Spleen (tissue), 7 donors: ENCODE measurements around the gene NR2C2.

Source experiments
- CTCF ChIP-seq, 11 experiments: fragments of 200-600 bp in 7 of 11; fragments of 450-650 bp in 4 of 11; sonication (generic) in 4 of 11; IDR thresholded peaks in 8 of 11; conservative IDR thresholded peaks in 3 of 11; 1 replicate in 7 of 11; 2 replicates in 4 of 11; pipeline versions ENCODE4 v1.4.0 to v1.8.0; 2016 to 2021; ENCODE audit warnings: antibody characterized with exemption in 11 of 11, inconsistent platforms in 4 of 11, mild to moderate bottlenecking in 1 of 11
- POLR2A ChIP-seq, 3 donors: fragments of 450-650 bp; IDR thresholded peaks; one replicate each; pipeline ENCODE4 v1.5.1; 2017; ENCODE audit warnings: antibody characterized with exemption in 3 of 3, mild to moderate bottlenecking in 1 of 3
- donor health status: DM: no; HTN: no; CAD: no; lungs with moderate emphysema.
- donor health status: DM: no; HTN: no; CAD: no.
- donor health status: DM: no; HTN: no; CAD: no.

- no peak for TF ChIP-seq CTCF (IDR thresholded peaks at IDR 0.05 in 8 of 11, conservative IDR thresholded peaks at IDR 0.05 in 3 of 11)
- no peak for TF ChIP-seq POLR2A (IDR thresholded peaks at IDR 0.05)
Measured at GRCh38 chr3:15079091-15079490, 131.7 kb downstream of the NR2C2 start.
